HCT116 (cell line): ENCODE results near the gene SLC5A12. TPM values are rescaled to one million over a fixed set of nuclear protein-coding genes. Genes with fewer than 3 reads are reported as not detected.

Source experiments
- ATAC-seq: fragments of 200-7000 bp; cut with Tn5 transposase; 2 replicates; pipeline ENCODE4 v1.9.1; 2020; ENCODE audit warnings: mild to moderate bottlenecking, moderate library complexity
- BruUV-seq: library from RNA; stranded (reverse); fragments of 400-500 nt; replicated peaks from 2 replicates; lab custom pipeline; 2021; lab: Mats Ljungman, UMichigan
- CTCF ChIA-PET: fragments of 300-600 bp; sonication (Branson Sonifier 250); formaldehyde crosslinking; loops from one replicate; lab custom pipeline; 2021; ENCODE audit warnings: antibody characterized with exemption; lab: Charles Lee
- POLR2A ChIA-PET: fragments of 300-600, 350-600 bp; sonication (Branson Sonifier 250); formaldehyde crosslinking; loops from one replicate; lab custom pipeline; 2021; ENCODE audit warnings: antibody characterized with exemption; lab: Charles Lee
- RAD21 ChIA-PET, 2 experiments: fragments of 300-600 bp; sonication (Branson Sonifier 250); formaldehyde crosslinking; loops; one replicate each; lab custom pipeline; 2023; ENCODE audit warnings: low total read pairs in 2 of 2; ENCODE audit not compliant: uncharacterized antibody in 2 of 2, unreplicated experiment in 2 of 2, low non-redundant PET in 1 of 2; lab: Charles Lee
- DNase-seq: peaks from one replicate; pipeline ENCODE4 v3.0.0-alpha.2; 2010; ENCODE audit warnings: low read depth, low spot score
- H2AFZ ChIP-seq: fragments of 200-600 bp; shearing (Covaris generic), sonication (generic); 2 replicates; pipeline ENCODE4 v1.6.1; 2017; ENCODE audit warnings: low read depth, mixed run types, mixed read lengths, antibody characterized with exemption, low read length; ENCODE audit not compliant: poor library complexity, severe bottlenecking
- H3K27ac ChIP-seq: 2 replicates; pipeline ENCODE4 v1.5.1; 2012; ENCODE audit warnings: low read depth, low read length
- H3K27me3 ChIP-seq: fragments of 200-600 bp; sonication (generic); 2 replicates; pipeline ENCODE4 v1.6.1; 2016; ENCODE audit warnings: mixed run types, low read length, mixed read lengths; ENCODE audit not compliant: insufficient read depth
- H3K36me3 ChIP-seq, 2 experiments: fragments of 200-500 bp in 1 of 2; fragments of 200-600 bp in 1 of 2; sonication (Bioruptor generic) in 1 of 2; sonication (generic) in 1 of 2; 2 replicates each; pipeline versions ENCODE4 v1.5.1 to v1.6.1; 2014 to 2016; ENCODE audit warnings: low read length in 2 of 2, inconsistent platforms in 1 of 2, mixed read lengths in 1 of 2, mixed run types in 1 of 2; ENCODE audit not compliant: insufficient read depth in 2 of 2, control insufficient read depth in 1 of 2
- H3K4me1 ChIP-seq, 2 experiments: fragments of 200-600 bp in 1 of 2; sonication (generic) in 1 of 2; 2 replicates each; pipeline versions ENCODE4 v1.5.1 to v1.6.1; 2012 to 2017; ENCODE audit warnings: low read length in 2 of 2, inconsistent platforms in 1 of 2, mild to moderate bottlenecking in 1 of 2, mixed read lengths in 1 of 2, mixed run types in 1 of 2, moderate library complexity in 1 of 2; ENCODE audit not compliant: insufficient read depth in 2 of 2, control insufficient read depth in 1 of 2
- H3K4me2 ChIP-seq: fragments of 200-600 bp; sonication (generic); 2 replicates; pipeline ENCODE4 v1.6.1; 2017; ENCODE audit warnings: mixed run types, low read length, mixed read lengths
- H3K4me3 ChIP-seq, 2 experiments: fragments of 200-600 bp in 1 of 2; sonication (generic) in 1 of 2; replicated peaks in 1 of 2; 2 replicates each; pipeline ENCODE4 v1.5.1; 2011 to 2016; ENCODE audit warnings: low read length in 2 of 2, control low read depth in 1 of 2, low read depth in 1 of 2, mild to moderate bottlenecking in 1 of 2, mixed read lengths in 1 of 2, mixed run types in 1 of 2
- H3K79me2 ChIP-seq: fragments of 200-600 bp; sonication (generic); 2 replicates; pipeline ENCODE4 v1.6.1; 2017; ENCODE audit warnings: mild to moderate bottlenecking, mixed run types, low read length, moderate library complexity, mixed read lengths; ENCODE audit not compliant: insufficient read depth
- H3K9ac ChIP-seq: fragments of 200-600 bp; sonication (generic); 2 replicates; pipeline ENCODE4 v1.6.1; 2016; ENCODE audit warnings: low read length, mixed read lengths
- H3K9me2 ChIP-seq: fragments of 200-600 bp; sonication (generic), shearing (Covaris generic); 2 replicates; pipeline ENCODE4 v1.6.1; 2017; ENCODE audit warnings: mixed run types, mild to moderate bottlenecking, moderate library complexity; ENCODE audit not compliant: insufficient read depth
- H3K9me3 ChIP-seq, 2 experiments: fragments of 200-500 bp in 1 of 2; fragments of 200-600 bp in 1 of 2; sonication (Bioruptor generic) in 1 of 2; sonication (generic) in 1 of 2; 2 replicates each; pipeline ENCODE4 v1.6.1; 2014 to 2017; ENCODE audit warnings: low read length in 2 of 2, mixed read lengths in 2 of 2, inconsistent platforms in 1 of 2, low read depth in 1 of 2, mild to moderate bottlenecking in 1 of 2, mixed run types in 1 of 2, moderate library complexity in 1 of 2; ENCODE audit not compliant: control insufficient read depth in 1 of 2, insufficient read depth in 1 of 2
- H4K20me1 ChIP-seq: fragments of 200-600 bp; sonication (generic), shearing (Covaris generic); 2 replicates; pipeline ENCODE4 v1.6.1; 2017; ENCODE audit warnings: mixed run types, mild to moderate bottlenecking, moderate library complexity; ENCODE audit not compliant: insufficient read depth
- CBX3 ChIP-seq: IDR thresholded peaks from 2 replicates; pipeline ENCODE4 v1.6.1; 2012; ENCODE audit warnings: low read depth
- CEBPB ChIP-seq: IDR thresholded peaks from 2 replicates; pipeline ENCODE4 v1.6.1; 2012; ENCODE audit warnings: low read depth
- EGR1 ChIP-seq: IDR thresholded peaks from 2 replicates; pipeline ENCODE4 v1.6.1; 2012; ENCODE audit warnings: low read depth
- ELF1 ChIP-seq: IDR thresholded peaks from 2 replicates; pipeline ENCODE4 v1.6.1; 2012; ENCODE audit warnings: low read depth, borderline replicate concordance
- EZH2phosphoT487 ChIP-seq: fragments of 200-600 bp; IDR thresholded peaks from 2 replicates; pipeline ENCODE4 v1.6.1; 2018; ENCODE audit warnings: antibody characterized with exemption, borderline replicate concordance
- RAD21 ChIP-seq: IDR thresholded peaks from 2 replicates; pipeline ENCODE4 v1.6.1; 2012; ENCODE audit warnings: low read depth, mild to moderate bottlenecking
- SIN3A ChIP-seq: IDR thresholded peaks from 2 replicates; pipeline ENCODE4 v1.6.1; 2012; ENCODE audit warnings: low read depth
- TCF7L2 ChIP-seq: IDR thresholded peaks from 2 replicates; pipeline ENCODE4 v1.7.0; 2011; ENCODE audit warnings: borderline replicate concordance, inconsistent platforms; ENCODE audit not compliant: insufficient read depth, insufficient read length; ENCODE audit errors: extremely low read depth
- ZFX ChIP-seq: fragments of 450-650 bp; IDR thresholded peaks from 2 replicates; pipeline ENCODE4 v1.6.1; 2017
- ZNF274 ChIP-seq: fragments of 200-500 bp; sonication (Bioruptor generic); IDR thresholded peaks from 2 replicates; pipeline ENCODE4 v1.6.1; 2014; ENCODE audit warnings: mild to moderate bottlenecking, low read depth, low read length, inconsistent platforms
- intact Hi-C: fragments of 100-400 bp; cut with micrococcal nuclease; formaldehyde crosslinking; loops from 2 replicates; pipeline ENCODE4 v1.10.0; 2022
- total RNA-seq: library from RNA; stranded (reverse); gene quantifications from one replicate; pipeline ENCODE4 v1.2.1, GENCODE V29; 2021; ENCODE audit not compliant: unreplicated experiment
- TF ChIP-seq, protein P1 (sequence below): IDR thresholded peaks from 2 replicates; pipeline ENCODE4 v1.6.1; 2012
- TF ChIP-seq, protein P2 (sequence below): IDR thresholded peaks from 2 replicates; pipeline ENCODE4 v1.6.1; 2012

SLC5A12 gene
- total RNA-seq, 1 experiment from 2014 or later, result not detected

DNA sequence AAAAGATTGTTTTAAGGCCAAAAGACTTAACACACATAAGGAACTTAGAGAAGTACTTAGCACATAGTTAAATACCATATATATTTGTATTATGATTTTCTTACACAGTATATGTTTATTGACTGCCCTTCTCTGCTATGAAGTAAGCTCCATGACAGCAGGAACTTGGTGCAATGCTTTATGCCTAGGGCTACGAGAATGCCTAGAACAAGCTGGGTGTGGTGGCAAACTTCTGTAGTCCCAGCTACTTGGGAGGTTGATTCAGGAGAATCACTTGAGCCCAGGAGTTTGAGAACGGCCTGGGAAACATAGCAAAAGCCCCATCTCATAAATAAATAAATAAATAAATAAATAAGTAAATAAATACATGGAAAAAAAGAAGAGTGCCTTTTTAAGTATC lies 1.9 kb downstream of the SLC5A12 start:
- Histone ChIP-seq H3K27ac (no peak overlapping the region), H3K4me3 (no peak overlapping the region), H3K4me2 (no peak overlapping the region), H3K9me3 (peaks cover 3 to 19% of the 10 kb centered on the region in 2 experiments; a peak in 2 of 4 replicates), H3K4me1 (no peaks in the 10 kb centered on the region), H3K9me2 (no peaks in the 10 kb centered on the region), H3K79me2 (no peaks in the 10 kb centered on the region), H4K20me1 (no peaks in the 10 kb centered on the region), H3K9ac (no peak overlapping the region), H3K36me3 (no peaks in the 10 kb centered on the region; a peak in 1 of 4 replicates), H3K27me3 (no peaks in the 10 kb centered on the region), H2AFZ (no peak overlapping the region)
- POLR2A ChIA-PET, result no interaction called here
- ATAC-seq (no peak), DNase-seq (no peak)
- BruUV-seq, result no TSS peak
- RAD21 ChIA-PET, result no interaction called here
- intact Hi-C loops, result no loop called here
- CTCF ChIA-PET, result no interaction called here
- TF ChIP-seq TCF7L2 (no peak), CEBPB (no peak), SIN3A (no peak), EZH2phosphoT487 (no peak), CBX3 (no peak), RAD21 (no peak), ELF1 (no peak), ZFX (no peak), EGR1 (no peak), ZNF274 (no peak)
- TF ChIP-seq, protein P1, sequence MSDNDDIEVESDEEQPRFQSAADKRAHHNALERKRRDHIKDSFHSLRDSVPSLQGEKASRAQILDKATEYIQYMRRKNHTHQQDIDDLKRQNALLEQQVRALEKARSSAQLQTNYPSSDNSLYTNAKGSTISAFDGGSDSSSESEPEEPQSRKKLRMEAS, result no peak
- TF ChIP-seq, protein P2, sequence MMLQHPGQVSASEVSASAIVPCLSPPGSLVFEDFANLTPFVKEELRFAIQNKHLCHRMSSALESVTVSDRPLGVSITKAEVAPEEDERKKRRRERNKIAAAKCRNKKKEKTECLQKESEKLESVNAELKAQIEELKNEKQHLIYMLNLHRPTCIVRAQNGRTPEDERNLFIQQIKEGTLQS, result no peak
